ENCODE data around the gene IRS1.

GRCh38 chr2:226847090-226847489 is 47.5 kb upstream of the IRS1 start:
- no peak for TF ChIP-seq CTCF (IDR thresholded peaks at IDR 0.05)
- no peak for TF ChIP-seq POLR2A (IDR thresholded peaks at IDR 0.05)
